ENCODE results near the gene MINDY2. TPM values are rescaled to one million over a fixed set of nuclear protein-coding genes. Genes with fewer than 3 reads are reported as not detected.
"Not testable (repeated sequence)": the region's sequence is repeated elsewhere in the genome, so short reads cannot be mapped to it uniquely, and the experiment has no call there.

Gene MINDY2
- total RNA-seq, 4 donors from 2014 or later: 17.2 to 62.1 (median 27.7) TPM

- Histone ChIP-seq H3K9me3 (no peaks in the 10 kb centered on the region), H3K27ac (no peak overlapping the region), H3K4me3 (no peak overlapping the region), H3K4me1 (no peaks in the 10 kb centered on the region), H3K27me3 (no peaks in the 10 kb centered on the region), H3K36me3 (no peaks in the 10 kb centered on the region)
- intact Hi-C loops (cut with DNase I; ENCODE audit: low total_unique reads): no loop called here
- TF ChIP-seq POLR2A (IDR thresholded peaks at IDR 0.05): no peak
- TF ChIP-seq CTCF (IDR thresholded peaks at IDR 0.05): no peak
- no peak for DNase-seq
Observed at GRCh38 chr15:58875343-58875742, 104.2 kb downstream of the MINDY2 start.

- Histone ChIP-seq H3K9me3 (no peaks in the 10 kb centered on the region), H3K27me3 (no peaks in the 10 kb centered on the region)
- intact Hi-C loops (cut with DNase I; ENCODE audit: low total_unique reads): no loop called here
Observed at GRCh38 chr15:58876306-58877106, 105.4 kb downstream of the MINDY2 start.

GRCh38 chr15:58877999-58878825, 107.1 kb downstream of the MINDY2 start:
- no peaks in the 10 kb centered on the region for H3K27me3 ChIP-seq
- no peaks in the 10 kb centered on the region for H3K36me3 ChIP-seq
- TF ChIP-seq POLR2A (IDR thresholded peaks at IDR 0.05) (no peak), CTCF (IDR thresholded peaks at IDR 0.05) (no peak)
- no peaks in the 10 kb centered on the region for H3K9me3 ChIP-seq
- no peak for DNase-seq
- intact Hi-C loops (cut with DNase I; ENCODE audit: low total_unique reads): no loop called here
- H3K27ac ChIP-seq: no peak overlapping the region
- no peaks in the 10 kb centered on the region for H3K4me1 ChIP-seq
- H3K4me3 ChIP-seq: no peak overlapping the region

More at GRCh38 chr15:58876306-58877106, 105.4 kb downstream of the MINDY2 start:
- Histone ChIP-seq H3K4me3 (no peak overlapping the region), H3K27ac (no peak overlapping the region), H3K4me1 (no peaks in the 10 kb centered on the region), H3K36me3 (no peaks in the 10 kb centered on the region)
- no peak for TF ChIP-seq POLR2A (IDR thresholded peaks at IDR 0.05)
- no peak for DNase-seq

- H3K27me3 ChIP-seq: no peaks in the 10 kb centered on the region
- no peak overlapping the region for H3K4me3 ChIP-seq
- no peak for DNase-seq
- H3K27ac ChIP-seq: no peak overlapping the region
- no peaks in the 10 kb centered on the region for H3K4me1 ChIP-seq
- no peaks in the 10 kb centered on the region for H3K36me3 ChIP-seq
- no peaks in the 10 kb centered on the region for H3K9me3 ChIP-seq
- intact Hi-C loops (cut with DNase I; ENCODE audit: low total_unique reads): no loop called here
- TF ChIP-seq CTCF (IDR thresholded peaks at IDR 0.05) (no peak), POLR2A (IDR thresholded peaks at IDR 0.05) (no peak)
Observed at GRCh38 chr15:58880320-58880719, 109.2 kb downstream of the MINDY2 start.

GRCh38 chr15:58882243-58882642, 111.1 kb downstream of the MINDY2 start:
- H3K4me3 ChIP-seq: no peak overlapping the region
- H3K27ac ChIP-seq: no peak overlapping the region
- no peaks in the 10 kb centered on the region for H3K9me3 ChIP-seq
- no peaks in the 10 kb centered on the region for H3K4me1 ChIP-seq
- no peaks in the 10 kb centered on the region for H3K36me3 ChIP-seq
- DNase-seq: no peak
- H3K27me3 ChIP-seq: no peaks in the 10 kb centered on the region
- no peak for TF ChIP-seq POLR2A (IDR thresholded peaks at IDR 0.05)
- TF ChIP-seq CTCF (IDR thresholded peaks at IDR 0.05): no peak
- intact Hi-C loops (cut with DNase I; ENCODE audit: low total_unique reads): no loop called here

- intact Hi-C loops (cut with DNase I; ENCODE audit: low total_unique reads); H3K27ac ChIP-seq; H3K4me1 ChIP-seq; H3K9me3 ChIP-seq; H3K27me3 ChIP-seq; H3K36me3 ChIP-seq; H3K4me3 ChIP-seq; DNase-seq: not testable (repeated sequence)
Observed at GRCh38 chr15:58883926-58884325, 112.8 kb downstream of the MINDY2 start.
